C4-2B (cell line): ENCODE measurements around the gene SFTA2.

ENCODE experiments used
- H3K27ac ChIP-seq: fragments of 450-650 bp; 2 replicates; pipeline ENCODE4 v1.5.1; 2017
- CTCF ChIP-seq: fragments of 450-650 bp; conservative IDR thresholded peaks from 2 replicates; pipeline ENCODE4 v1.5.1; 2017; ENCODE audit warnings: mild to moderate bottlenecking
- ZFX ChIP-seq: fragments of 450-650 bp; IDR thresholded peaks from 2 replicates; pipeline ENCODE4 v1.6.1; 2017

Gene SFTA2

DNA sequence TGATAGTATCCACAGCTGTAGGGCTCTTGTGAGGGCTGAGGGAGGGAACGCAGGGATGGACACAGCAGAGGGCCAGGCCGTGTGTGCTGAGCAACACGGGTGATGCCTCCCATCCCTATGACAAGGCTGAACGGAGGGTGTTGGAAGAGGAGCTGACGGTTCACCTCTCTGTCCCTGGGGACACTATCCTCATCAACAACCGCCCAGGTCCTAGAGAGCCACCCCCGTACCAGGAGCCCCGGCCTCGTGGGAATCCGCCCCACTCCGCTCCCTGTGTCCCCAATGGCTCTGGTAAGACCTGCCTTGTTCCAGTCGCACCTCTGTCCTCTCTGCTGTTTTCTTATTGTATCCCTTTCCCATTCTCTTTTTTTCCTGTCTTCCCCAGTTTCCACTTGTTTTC is 37.6 kb downstream of the SFTA2 start:
- TF ChIP-seq ZFX (no peak), CTCF (no peak)
- no peak overlapping the region for H3K27ac ChIP-seq

GRCh38 chr6:30893666-30894065 is 38.3 kb downstream of the SFTA2 start:
- H3K27ac ChIP-seq: no peak overlapping the region
- TF ChIP-seq ZFX: no peak
- no peak for TF ChIP-seq CTCF

DNA sequence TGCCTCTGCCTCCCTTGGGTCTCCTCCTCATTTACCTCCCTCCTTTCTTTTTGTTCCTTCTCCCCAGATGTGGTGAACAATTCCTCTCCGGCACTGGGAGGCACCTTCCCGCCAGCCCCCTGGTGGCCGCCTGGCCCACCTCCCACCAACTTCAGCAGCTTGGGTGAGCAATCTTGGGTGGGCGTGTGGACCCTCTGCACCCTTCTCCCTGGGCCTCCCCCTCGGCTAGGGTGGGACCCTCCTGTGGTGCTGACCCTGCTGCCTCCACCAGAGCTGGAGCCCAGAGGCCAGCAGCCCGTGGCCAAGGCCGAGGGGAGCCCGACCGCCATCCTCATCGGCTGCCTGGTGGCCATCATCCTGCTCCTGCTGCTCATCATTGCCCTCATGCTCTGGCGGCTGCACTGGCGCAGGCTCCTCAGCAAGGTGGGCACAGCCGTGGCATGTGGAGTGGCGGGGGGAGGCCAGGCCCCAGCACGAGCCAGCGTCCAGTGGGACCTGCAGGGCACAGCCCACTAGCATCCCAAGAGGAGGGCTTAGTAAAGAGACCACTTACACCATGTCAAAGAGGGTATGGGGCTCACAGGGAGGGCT is 38.9 kb downstream of the SFTA2 start:
- no peak for TF ChIP-seq ZFX
- TF ChIP-seq CTCF: no peak
- H3K27ac ChIP-seq: no peak overlapping the region

DNA sequence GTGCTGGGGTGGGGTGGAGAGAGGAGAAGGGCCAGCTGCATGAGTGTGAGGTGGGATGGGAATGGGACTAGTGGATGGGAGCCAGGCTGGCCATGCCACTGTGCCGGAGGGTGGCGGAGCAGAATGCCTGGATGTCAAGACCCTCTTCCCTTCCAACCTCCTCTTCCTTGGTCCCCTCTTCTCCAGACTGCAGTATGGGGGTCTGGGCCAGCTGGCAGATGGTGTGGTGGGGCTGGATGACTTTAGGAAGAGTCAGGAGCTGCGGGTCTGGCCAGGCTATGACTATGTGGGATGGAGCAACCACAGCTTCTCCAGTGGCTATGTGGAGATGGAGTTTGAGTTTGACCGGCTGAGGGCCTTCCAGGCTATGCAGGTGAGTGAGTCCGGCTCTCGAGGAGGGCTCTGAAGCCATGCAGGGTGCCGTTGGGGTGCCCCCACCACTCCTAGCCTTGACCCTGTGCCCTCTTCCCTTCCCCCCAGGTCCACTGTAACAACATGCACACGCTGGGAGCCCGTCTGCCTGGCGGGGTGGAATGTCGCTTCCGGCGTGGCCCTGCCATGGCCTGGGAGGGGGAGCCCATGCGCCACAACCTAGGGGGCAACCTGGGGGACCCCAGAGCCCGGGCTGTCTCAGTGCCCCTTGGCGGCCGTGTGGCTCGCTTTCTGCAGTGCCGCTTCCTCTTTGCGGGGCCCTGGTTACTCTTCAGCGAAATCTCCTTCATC is 40.0 kb downstream of the SFTA2 start:
- no peak overlapping the region for H3K27ac ChIP-seq
- TF ChIP-seq CTCF (no peak), ZFX (no peak)

GRCh38 chr6:30891450-30891723 is 40.6 kb downstream of the SFTA2 start:
- H3K27ac ChIP-seq: no peak overlapping the region
- TF ChIP-seq CTCF (no peak), ZFX (no peak)

GRCh38 chr6:30890646-30891449 is 41.1 kb downstream of the SFTA2 start:
- no peak overlapping the region for H3K27ac ChIP-seq
- no peak for TF ChIP-seq ZFX
- TF ChIP-seq CTCF: no peak

DNA sequence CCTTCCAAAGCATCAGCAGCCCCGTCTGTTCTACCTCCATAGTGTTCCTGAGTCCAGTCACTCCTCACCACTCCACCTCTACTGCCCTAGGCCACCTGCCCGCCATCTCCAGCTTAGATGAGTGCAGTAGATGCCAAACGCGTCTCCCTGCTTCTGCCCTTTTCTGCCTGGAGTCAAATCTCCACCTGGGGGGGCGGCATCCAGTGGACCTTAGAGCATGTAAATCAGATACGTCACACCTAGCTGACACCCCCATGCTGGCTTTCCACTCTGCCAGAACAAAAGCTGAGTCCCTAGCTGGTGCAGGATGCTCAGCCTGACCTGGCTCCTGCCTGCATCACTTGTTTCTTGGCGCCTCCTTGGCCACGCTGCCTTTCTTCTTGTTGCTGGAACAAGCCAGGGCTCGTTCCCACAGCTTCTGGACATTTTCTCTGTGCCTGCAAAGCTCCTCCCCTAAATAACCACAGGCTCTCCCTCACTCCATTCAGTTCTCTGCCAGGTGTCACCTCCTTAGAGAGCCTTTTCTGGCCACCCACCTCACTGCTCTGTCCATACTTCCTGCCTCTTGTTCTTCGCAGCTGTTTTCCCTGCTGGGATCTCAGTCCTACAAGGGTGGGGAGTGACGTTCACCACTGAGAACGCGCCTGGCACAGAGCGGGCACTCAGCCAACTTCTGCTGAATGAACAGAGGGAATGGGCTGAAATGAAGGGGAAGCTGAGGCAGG is 41.9 kb downstream of the SFTA2 start:
- no peak overlapping the region for H3K27ac ChIP-seq

More for the DNA sequence above, 41.9 kb downstream of the SFTA2 start:
- TF ChIP-seq CTCF (no peak), ZFX (no peak)
